ENCODE data around the gene RNF38. TPM values are rescaled to one million over a fixed set of nuclear protein-coding genes. Genes with fewer than 3 reads are reported as not detected.

The RNF38 gene
- total RNA-seq, 3 donors from 2014 or later: 30.8 to 45.8 (median 36.0) TPM

- Histone ChIP-seq H3K9me3 (no peaks in the 10 kb centered on the region), H3K4me1 (no peaks in the 10 kb centered on the region)
Measured at GRCh38 chr9:36336131-36336907, 63.8 kb downstream of the RNF38 start.

DNA sequence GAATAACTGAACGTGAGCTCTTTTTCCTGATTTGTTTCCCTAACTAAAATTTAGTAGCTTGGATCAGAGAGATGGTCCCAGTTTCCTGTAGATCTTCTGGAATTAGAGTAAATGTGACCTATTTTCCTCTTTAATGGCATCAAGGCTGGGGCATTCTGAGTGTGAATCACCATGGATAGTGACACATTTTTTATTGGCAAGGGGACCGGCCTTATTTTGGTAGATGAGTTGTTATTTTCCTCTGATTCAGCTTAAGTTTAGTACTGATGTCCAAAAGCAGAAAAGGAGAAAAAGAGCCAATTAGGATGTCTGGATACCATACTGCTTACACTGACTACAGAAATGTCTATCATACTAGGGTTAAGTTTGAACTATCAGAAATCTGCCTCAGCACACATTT lies 68.1 kb downstream of the RNF38 start:
- TF ChIP-seq POLR2AphosphoS5 (IDR thresholded peaks at IDR 0.05) (no peak), POLR2A (IDR thresholded peaks at IDR 0.05) (no peak)
- TF ChIP-seq, protein P1, sequence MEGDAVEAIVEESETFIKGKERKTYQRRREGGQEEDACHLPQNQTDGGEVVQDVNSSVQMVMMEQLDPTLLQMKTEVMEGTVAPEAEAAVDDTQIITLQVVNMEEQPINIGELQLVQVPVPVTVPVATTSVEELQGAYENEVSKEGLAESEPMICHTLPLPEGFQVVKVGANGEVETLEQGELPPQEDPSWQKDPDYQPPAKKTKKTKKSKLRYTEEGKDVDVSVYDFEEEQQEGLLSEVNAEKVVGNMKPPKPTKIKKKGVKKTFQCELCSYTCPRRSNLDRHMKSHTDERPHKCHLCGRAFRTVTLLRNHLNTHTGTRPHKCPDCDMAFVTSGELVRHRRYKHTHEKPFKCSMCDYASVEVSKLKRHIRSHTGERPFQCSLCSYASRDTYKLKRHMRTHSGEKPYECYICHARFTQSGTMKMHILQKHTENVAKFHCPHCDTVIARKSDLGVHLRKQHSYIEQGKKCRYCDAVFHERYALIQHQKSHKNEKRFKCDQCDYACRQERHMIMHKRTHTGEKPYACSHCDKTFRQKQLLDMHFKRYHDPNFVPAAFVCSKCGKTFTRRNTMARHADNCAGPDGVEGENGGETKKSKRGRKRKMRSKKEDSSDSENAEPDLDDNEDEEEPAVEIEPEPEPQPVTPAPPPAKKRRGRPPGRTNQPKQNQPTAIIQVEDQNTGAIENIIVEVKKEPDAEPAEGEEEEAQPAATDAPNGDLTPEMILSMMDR (IDR thresholded peaks at IDR 0.05): no peak
- intact Hi-C loops (cut with DNase I; ENCODE audit: low total_unique reads): no loop called here

More at GRCh38 chr9:36336131-36336907, 63.8 kb downstream of the RNF38 start:
- intact Hi-C loops (cut with DNase I; ENCODE audit: low total_unique reads): no loop called here
- no peak overlapping the region for H3K27ac ChIP-seq
- no peak overlapping the region for H3K4me3 ChIP-seq
- H3K36me3 ChIP-seq: no peaks in the 10 kb centered on the region
- no peaks in the 10 kb centered on the region for H3K27me3 ChIP-seq
- DNase-seq (ENCODE audit: low spot score in 2 of 2): no peak
- TF ChIP-seq POLR2A (IDR thresholded peaks at IDR 0.05): no peak

GRCh38 chr9:36328798-36329411 lies 71.2 kb downstream of the RNF38 start:
- H3K36me3 ChIP-seq: no peaks in the 10 kb centered on the region
- TF ChIP-seq, protein P1 (IDR thresholded peaks at IDR 0.05): peak; percentile 80 to 86 (median 85)
- no peak for TF ChIP-seq POLR2A (IDR thresholded peaks at IDR 0.05)
- H3K27ac ChIP-seq: no peak overlapping the region
- DNase-seq (ENCODE audit: low spot score in 2 of 2): no peak
- no peaks in the 10 kb centered on the region for H3K27me3 ChIP-seq
- no peak overlapping the region for H3K4me3 ChIP-seq
- no peaks in the 10 kb centered on the region for H3K4me1 ChIP-seq
- H3K9me3 ChIP-seq: no peaks in the 10 kb centered on the region
- intact Hi-C loops (cut with DNase I; ENCODE audit: low total_unique reads): no loop called here

More for the DNA sequence above, 68.1 kb downstream of the RNF38 start:
- Histone ChIP-seq H3K27me3 (no peaks in the 10 kb centered on the region), H3K4me1 (no peaks in the 10 kb centered on the region), H3K27ac (no peak overlapping the region), H3K9me3 (no peaks in the 10 kb centered on the region), H3K4me3 (no peak overlapping the region), H3K36me3 (no peaks in the 10 kb centered on the region)
- no peak for DNase-seq (ENCODE audit: low spot score in 2 of 2)

- no peak for TF ChIP-seq POLR2A (IDR thresholded peaks at IDR 0.05)
- TF ChIP-seq POLR2AphosphoS5 (IDR thresholded peaks at IDR 0.05): peak in 1 of 3 donors; percentile 7
- DNase-seq (ENCODE audit: low spot score in 2 of 2): peak in 1 of 2 donors; percentile 58
- Histone ChIP-seq H3K4me1 (no peaks in the 10 kb centered on the region), H3K27ac (peak overlapping the region; percentile 73 to 76), H3K4me3 (no peak overlapping the region), H3K9me3 (no peaks in the 10 kb centered on the region), H3K27me3 (no peaks in the 10 kb centered on the region), H3K36me3 (no peaks in the 10 kb centered on the region)
- intact Hi-C loops (cut with DNase I; ENCODE audit: low total_unique reads): no loop called here
Measured at GRCh38 chr9:36325081-36325828, 74.8 kb downstream of the RNF38 start.

- Histone ChIP-seq H3K27me3 (no peaks in the 10 kb centered on the region), H3K4me3 (no peak overlapping the region), H3K9me3 (no peaks in the 10 kb centered on the region), H3K36me3 (no peaks in the 10 kb centered on the region), H3K4me1 (no peaks in the 10 kb centered on the region), H3K27ac (no peak overlapping the region)
- no peak for DNase-seq (ENCODE audit: low spot score in 2 of 2)
- intact Hi-C loops (cut with DNase I; ENCODE audit: low total_unique reads): loop anchor here (2.0 kb wide), 1 partner anchor 69 kb away; no protein-coding TSS in a partner anchor
- TF ChIP-seq POLR2AphosphoS5 (IDR thresholded peaks at IDR 0.05) (no peak), POLR2A (IDR thresholded peaks at IDR 0.05) (no peak)
- TF ChIP-seq, protein P1 (IDR thresholded peaks at IDR 0.05): no peak
Measured at GRCh38 chr9:36323926-36324325, 76.1 kb downstream of the RNF38 start.
